ENCODE results near the gene INSR.
"Not testable (repeated sequence)": the region's sequence is repeated elsewhere in the genome, so short reads cannot be mapped to it uniquely, and the experiment has no call there.

INSR gene

DNA sequence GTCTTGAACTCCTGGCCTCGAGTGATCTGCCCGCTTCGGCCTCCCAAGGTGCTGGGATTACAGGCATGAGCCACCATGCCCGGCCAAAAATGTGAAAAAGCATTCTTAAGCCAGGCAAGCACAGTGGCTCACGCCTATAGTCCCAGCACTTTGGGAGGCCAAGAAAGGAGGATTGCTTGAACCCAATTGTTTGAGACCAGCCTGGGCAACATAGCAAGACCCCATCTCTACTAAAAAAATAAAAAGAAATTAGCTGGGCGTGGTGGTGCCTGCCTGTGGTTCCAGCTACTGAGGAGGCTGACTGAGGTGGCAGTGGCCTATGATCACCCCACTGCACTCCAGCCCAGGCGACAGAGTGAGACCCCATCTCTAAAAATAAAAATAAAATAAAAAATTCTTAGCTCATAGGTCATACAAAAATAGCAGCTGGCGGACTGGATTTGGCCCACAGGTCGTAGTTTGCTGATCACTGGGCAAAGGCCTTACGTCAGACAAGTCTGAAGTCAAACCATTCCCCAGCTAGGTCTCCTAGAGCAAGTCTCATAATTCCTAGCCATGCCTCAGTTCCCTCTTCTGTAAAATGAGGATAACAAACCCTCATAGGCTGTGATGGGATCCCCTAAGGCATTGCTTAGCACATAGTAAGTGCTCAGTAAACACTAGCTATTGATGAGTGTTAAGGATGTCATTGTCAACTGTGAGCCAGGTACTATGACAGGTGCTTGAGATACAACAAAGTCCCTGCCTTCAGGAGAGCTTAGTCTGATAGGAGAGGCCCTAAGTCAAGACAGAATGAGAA lies 36.0 kb downstream of the INSR start:
- DNase-seq (ENCODE audit: low read depth in 2 of 2): no peak

DNA sequence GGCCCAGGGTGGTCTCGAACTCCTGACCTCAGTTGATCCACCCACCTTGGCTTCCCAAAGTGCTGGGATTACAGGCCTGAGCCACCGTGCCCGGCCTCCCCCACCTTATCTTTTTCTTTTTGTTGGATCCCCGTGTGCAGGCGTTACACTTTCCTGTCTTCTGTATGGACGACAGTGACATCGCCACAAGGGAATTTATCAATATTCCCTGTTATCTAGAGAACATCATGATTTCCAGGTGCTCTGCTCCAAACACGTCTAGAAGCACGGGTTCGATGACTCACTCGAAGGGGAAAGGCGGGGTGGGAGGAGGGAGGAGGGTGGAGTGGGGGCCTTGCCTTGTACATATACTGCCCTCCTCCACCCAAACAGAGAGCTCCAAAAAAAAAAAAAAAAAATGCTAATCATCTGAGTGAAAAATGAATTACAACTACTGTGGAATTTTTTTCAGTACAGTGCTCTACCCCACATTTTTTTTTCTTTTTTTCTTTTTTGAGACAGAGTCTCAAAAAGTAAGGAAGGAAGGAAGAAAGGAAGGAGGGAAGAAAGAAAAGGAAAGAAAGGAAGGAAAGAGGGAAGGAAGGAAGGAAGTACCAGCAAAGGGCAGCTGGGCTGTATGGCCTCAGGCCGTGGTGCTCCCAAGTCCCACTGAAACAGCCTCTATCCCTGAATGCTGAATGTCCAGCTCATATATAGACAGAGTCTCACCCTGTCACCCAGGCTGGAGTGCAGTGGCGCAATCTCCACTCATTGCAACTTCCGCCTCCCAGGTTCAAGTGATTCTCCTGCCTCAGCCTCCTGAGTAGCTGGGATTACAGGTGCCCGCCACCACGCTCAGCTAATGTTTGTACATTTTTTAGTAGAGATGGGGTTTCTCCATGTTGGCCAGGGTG lies 36.8 kb downstream of the INSR start:
- DNase-seq (ENCODE audit: low read depth in 2 of 2): no peak

DNA sequence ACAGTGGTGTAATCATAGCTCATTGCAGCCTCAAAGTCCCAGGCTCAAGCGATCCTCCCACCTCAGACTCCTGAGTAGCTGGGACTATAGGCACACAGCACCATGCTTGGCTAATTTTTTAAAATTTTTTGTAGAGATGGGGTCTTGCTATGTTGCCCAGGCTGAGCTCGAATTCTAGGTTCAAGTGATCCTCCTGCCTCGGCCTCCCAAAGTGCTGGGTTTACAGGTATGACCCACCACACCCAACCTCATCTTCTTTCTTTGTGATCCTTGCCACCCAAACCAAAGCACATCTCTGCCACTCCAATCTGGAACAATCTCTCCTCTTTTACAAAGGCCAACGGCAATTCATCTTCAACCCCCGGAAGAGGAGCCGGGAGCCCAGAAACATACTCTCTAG lies 38.6 kb downstream of the INSR start:
- no peak for DNase-seq (ENCODE audit: low read depth in 2 of 2)

DNA sequence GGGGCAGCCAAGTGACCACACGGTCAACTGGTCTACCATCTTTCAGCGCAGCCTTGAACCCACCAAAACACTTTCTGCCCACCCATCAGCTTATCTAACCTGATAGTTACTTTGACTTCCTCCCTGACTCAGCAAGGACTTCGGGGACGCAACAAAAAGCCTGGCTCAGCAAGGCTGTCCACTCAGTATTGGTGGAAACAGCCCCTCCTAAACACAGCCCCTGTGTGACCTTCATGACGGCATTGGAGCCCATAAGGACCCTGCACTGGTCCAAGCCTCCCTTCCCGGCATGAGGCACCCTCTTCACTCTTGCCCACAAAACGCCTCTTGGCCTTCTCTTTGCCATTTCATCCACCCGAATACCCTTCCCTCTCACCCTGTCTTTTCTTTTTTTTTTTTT lies 39.1 kb downstream of the INSR start:
- DNase-seq (ENCODE audit: low read depth in 2 of 2): no peak

DNA sequence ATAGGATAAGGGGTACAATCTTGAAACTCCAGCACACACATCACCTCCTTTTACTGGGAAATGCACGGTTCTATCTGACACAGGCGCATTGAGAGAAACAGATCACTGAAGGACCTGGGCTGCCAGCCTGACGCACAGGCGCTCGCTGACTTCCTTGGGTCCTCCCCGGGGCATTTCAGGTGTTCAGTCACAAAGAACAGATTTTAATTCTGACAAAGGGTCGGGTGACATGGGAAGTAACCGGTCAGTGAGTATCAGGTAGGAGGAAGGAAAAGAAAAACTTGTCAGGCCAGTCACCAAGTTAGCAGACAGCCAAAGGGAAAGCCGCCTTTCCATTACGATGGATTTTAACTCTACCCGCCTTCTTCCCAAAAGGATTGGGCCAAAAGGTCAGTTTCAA lies 39.6 kb downstream of the INSR start:
- DNase-seq (ENCODE audit: low read depth in 2 of 2): no peak

DNA sequence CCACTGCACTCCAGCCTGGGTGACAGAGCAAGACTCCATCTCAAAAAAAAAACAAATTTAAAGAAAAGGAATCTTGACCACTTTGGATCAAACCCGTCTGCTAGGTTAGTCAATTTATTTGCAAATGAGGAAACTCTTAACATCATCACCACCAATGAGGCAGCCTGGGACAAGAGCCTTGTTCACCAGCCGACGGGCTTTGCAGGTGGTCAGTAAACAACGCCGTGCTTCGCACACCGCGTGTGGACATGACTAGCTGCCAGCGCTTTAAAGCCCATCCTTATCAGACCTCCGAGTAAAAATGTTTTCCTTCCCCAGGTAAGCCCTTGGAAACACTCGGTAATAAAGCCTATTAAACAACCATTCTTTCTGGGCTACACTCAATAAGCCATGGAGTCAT lies 41.9 kb downstream of the INSR start:
- no peak for DNase-seq (ENCODE audit: low read depth in 2 of 2)

DNA sequence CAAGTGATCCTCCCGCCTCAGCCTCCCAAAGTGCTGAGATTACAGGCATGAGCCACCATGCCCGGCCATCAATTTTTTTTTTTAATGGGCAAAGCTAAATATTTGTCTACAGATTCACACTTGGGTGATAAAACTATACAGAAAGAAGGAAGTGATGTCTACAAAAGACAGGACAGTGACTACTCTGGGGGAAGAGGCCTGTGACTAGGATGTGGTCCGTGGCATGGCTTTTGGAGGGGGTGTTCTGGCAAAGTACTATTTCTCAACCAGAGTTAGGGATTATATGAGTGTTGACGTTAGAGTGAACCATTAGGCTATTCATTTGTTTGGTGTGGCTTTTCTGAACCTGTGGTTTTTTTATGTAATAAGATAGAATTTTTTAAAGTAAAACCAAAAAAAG lies 42.7 kb downstream of the INSR start:
- no peak for DNase-seq (ENCODE audit: low read depth in 2 of 2)

DNA sequence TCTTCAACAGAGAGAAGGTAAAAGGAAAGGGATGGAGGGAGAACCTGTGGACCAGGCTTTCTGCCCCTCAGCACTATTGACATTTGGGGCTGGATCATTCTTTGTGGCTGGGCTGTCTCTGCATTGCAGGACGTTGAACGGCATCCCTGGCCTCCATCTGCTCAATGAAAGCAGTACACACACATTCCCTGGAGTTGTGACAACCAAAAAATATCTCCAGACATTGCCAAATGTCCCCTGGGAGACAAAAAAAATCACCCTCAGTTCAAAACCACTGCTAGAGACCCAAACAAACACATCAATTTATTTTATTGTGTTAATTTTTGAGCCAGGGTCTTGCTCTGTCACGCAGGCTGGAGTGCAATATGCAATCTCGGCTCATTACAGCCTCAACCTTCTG lies 43.3 kb downstream of the INSR start:
- DNase-seq (ENCODE audit: low read depth in 2 of 2): no peak

DNA sequence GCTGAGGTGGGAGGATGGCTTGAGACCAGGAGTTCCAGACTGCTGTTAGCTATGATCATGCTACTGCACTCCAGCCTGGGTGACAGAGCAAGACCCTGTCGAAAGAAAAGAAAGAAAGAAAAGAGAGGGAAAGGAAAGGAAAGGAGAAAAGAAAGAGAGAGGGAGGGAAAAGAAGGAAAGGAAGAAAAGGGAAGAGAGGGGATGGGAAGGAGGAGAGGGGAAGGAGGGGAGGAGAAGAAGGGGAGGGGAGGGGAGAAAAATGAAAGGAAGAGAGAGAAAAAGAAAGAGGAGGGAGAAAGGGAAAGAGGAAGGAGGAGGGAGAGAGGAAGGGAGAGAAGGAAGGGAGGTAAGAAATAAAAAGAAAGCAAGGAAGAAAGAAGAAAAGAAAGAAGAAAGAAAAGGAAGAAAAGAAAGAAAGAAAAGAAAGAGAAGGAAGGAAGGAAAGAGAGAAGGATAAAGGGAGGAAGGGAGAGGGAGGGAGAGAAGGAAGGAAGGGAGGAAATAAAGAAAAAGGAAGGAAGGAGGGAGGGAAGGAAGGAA lies 44.1 kb downstream of the INSR start:
- DNase-seq (ENCODE audit: low read depth in 2 of 2): no peak

DNA sequence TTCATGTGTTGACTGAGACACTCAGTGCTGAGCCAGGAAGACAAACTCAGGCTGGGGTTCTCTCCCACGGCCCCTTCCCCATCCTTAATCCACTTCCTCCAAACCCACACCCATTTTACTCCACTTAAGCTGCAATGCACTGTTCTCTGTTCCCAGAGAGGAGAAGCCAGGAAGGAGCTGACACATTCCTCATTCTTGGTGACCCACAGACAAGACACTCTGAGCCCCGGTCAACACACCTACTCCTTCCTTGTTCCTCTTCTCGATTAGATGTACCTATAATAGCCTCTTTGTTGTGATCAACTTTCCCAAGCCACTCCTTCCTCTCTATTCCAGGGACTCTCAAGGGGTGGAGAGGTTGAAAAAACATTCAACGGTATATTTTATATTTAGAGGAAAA lies 47.1 kb downstream of the INSR start:
- DNase-seq (ENCODE audit: low read depth in 2 of 2): no peak

DNA sequence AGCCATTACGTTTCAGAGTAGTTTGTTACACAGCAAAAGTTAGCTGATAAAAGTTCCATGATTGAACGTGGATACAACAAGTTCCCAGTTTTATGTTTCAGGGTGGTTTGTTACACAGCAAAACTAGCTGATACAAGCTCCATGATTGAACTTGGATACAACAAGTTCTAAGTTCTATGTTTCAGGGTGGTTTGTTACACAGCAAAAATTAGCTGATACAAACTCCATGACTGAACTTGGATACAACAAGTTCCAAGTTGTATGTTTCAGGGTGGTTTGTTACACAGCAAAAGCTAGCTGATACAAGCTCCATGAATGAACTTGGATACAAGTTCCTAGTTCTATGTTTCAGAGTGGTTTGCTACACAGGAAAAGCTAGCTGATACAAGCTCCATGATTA lies 47.6 kb downstream of the INSR start:
- no peak for DNase-seq (ENCODE audit: low read depth in 2 of 2)

DNA sequence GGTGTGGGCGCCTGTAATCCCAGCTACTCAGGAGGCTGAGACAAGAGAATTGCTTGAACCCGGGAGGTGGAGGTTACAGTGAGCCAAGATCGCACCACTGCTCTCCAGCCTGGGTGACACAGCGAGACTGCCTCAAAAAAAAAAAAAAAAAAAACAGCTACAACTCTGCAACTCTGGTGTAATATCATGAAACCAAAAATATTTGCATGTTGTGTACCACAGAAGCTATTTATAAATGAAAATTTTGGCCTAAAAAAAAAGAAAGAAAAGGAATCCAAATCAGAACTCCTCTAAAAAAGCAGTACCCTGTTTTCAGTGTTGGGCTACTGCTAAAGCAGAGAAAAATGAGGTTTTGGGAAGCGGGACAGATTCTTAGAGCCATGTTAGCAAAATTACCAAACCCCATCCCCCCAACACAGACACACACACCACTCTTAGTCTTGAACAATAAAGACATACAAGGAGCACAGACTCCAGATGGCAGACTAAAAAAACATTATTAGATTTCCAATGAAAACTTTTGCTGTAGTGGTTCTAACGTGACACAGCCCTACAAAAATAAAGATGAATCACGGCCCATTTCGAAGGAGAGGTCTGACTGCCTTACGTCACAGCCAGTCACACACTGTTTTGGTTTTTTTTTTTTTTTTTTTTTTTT lies 51.5 kb downstream of the INSR start:
- no peak for DNase-seq (ENCODE audit: low read depth in 2 of 2)

DNA sequence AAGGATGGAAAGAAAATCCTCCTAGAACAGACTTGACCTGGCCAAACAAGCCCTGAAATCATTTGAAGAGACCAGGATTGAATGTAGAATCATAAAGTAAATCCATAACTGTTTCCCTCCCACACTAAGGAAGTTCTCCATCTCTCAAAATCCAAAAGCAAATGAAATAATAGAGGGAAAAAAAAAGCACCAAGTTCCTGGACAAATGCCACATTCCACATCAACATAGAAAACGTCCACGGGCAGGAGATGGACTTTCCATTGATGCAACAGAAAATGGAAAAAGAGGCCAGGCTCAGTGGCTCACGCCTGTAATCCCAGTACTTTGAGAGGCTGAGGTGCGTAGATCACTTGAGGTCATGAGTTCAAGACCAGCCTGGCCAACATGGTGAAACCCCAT lies 56.2 kb downstream of the INSR start:
- no peak for DNase-seq (ENCODE audit: low read depth in 2 of 2)

DNA sequence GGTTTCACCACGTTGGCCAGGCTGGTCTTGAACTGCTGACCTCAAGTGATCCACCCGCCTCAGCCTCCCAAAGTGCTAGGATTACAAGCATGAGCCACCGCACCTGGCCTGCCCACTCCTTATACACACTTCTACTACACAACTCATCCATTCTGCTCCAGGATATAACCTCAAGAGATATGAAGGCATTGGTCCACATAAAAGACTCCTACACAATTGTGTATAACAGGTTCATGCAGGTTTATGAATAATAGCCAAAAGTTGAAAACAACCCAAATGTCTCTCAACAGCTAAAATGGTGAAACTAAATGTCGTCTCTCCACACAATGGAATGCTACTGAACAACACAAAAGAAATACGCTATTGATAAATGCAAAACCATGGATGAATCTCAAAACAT lies 58.1 kb downstream of the INSR start:
- DNase-seq (ENCODE audit: low read depth in 2 of 2): no peak

DNA sequence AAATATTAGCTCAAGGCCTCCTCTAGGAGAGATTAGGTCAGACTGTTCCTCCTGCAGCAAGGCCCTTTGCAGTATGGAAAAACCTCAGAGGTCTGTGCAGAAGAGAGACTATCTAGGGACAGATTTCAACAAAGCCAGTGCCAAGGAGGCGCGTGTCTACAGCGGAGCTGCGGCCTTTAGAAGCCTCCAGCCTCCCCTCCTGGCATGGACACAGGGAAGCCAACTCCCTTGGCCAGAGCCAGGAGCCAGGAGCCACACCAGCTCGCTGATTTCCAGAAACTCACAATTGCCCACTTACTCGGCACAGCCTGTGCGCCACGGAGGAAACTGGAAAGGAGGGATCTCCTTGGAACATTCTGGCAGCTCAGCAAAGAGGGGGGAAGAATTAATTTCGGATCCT lies 63.4 kb downstream of the INSR start:
- no peak for DNase-seq (ENCODE audit: low read depth in 2 of 2)

DNA sequence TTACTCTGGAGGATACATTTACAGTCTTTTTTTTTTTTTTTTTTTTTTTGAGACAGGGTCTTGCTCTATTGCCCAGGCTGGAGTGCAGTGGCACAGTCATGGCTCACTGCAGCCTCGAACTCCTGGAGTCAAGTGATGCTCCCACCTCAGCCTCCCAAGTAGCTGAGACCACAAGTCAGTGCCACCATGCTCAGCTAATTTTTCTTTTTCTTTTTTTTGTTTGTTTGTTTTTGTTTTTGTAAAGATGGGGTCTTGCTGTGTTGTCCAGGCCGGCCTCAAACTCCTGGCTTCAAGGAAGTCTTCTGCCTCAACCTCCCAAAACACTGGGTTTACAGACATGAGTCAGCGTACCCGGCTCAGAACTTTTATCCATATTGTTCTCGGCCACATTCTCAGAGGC lies 64.5 kb downstream of the INSR start:
- DNase-seq (ENCODE audit: low read depth in 2 of 2): no peak

DNA sequence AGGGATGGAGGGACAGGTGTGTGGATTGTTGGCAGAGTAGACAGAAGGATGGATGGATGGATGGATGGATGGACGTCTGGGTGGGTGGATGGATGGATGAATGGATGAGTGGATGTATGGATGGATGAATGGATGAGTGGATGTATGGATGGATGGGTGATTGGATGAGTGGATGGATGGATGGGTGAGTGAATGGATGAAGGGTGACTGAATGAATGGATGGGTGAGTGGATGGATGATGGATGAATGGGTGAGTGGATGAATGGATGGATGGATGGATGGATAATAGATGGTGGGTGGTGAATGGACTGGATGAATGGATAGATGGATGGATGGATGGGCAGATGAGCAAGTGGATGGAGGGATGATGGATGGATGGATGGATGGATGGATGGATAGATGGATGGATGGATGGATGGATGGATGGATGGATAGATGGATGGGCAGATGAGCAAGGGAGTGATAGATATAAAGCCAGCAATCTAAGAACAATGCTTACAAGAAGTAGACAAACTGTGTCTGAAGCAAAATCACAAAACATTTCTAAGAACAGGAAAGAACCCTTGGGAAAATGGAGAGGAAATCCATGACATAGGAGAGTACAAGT lies 65.2 kb downstream of the INSR start:
- no peak for DNase-seq (ENCODE audit: low read depth in 2 of 2)

DNA sequence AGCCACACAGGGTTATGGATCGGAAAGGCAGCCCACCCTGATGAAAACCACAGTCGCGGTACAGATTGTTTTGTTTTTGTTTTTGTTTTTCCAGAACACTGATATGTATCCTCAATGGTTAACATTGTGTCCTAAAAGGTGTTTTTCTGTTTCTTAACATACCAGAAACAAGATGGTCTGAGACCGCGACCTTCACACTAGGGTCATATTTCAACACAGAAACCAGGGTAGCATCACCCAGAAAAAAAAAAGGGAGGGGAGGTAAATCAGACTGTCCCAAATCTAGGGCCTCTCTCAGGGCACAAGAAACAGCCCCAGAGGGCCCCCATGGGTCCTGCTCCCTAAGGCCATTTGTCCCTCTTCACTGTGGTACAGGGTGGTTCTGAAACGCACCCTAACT lies 66.5 kb downstream of the INSR start:
- no peak for DNase-seq (ENCODE audit: low read depth in 2 of 2)

DNA sequence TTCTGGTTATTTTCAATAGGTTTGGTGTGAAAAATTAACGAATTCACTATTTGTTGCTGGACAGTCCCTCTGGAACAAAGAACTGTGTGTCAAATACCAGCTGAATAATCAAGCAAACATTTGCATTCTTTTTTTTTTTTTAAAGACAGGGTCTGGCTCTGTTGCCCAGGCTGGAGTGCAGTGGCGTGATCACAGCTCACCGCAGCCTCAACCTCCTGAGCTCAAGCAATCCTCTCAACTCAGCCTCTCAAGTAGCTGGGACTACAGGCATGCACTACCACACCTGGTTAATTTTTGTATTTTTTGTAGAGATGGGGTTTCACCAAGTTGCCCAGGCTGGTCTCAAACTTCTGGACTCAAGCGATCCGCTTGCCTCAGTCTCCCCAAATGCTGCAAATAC lies 67.1 kb downstream of the INSR start:
- not testable (repeated sequence) for DNase-seq (ENCODE audit: low read depth in 2 of 2)

DNA sequence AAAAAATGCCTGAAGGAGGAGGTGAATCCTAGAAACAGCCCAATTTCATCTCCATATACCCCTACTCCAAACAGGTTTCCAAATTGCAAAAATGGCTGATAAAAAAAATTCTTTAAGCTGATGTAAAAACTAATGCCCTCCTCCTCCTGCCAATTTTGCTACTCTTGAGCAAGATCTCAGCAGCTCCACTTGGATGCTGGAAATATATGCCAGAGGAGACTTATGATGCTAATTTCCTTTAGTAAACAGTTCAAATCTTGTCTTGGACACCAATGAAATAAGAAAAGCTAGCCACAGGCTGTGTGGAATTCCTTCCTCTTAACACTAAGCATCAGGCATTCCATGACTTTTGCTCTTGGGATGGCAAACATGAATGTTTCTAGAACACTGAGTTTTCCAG lies 67.5 kb downstream of the INSR start:
- no peak for DNase-seq (ENCODE audit: low read depth in 2 of 2)

DNA sequence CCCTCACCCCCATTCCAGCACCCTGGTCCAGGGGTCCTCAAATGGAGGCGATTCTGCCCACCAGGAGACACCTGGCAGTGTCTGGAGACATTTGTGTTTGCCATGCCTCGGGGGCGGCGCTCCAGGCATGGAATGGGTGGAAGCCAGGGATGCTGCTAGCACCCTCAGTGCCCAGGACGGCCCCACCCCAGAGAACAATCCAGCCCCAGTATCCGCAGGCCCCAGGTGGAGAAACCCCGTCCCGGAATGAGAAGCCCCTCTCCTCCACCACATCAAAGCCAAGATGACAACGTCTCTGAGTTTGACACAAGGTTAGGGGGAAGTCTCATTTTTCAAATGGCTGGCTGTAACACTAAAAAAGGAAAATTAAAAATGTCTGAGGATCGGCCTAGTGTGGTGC lies 68.5 kb downstream of the INSR start:
- no peak for DNase-seq (ENCODE audit: low read depth in 2 of 2)

DNA sequence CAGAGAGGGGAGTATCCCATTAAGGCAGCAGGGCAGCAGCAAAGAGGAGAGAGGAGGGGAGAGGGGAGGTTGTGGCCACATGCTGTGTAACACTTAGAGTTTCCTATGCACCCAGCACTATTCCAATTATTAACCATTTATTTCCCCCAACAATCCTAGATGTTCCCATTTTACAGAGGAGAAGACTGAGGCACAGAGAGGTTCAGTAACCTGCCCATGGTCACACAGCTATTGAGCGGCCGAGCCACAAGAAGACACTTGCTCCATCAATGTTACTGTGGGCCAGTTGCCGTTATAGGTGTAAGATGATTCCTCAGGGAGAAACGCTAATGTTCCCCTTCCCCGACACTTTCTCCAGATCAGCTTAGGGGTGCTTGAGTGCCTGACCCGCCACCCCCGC lies 69.2 kb downstream of the INSR start:
- DNase-seq (ENCODE audit: low read depth in 2 of 2): no peak
